Measurements from ENCODE around the gene MEGF6. TPM values are rescaled to one million over a fixed set of nuclear protein-coding genes. Genes with fewer than 3 reads are reported as not detected.

Gene MEGF6
- total and polyA plus RNA-seq, 2 donors (not counting 3 experiments of a cell fraction or from before 2014, with no cell fraction given), result 22.5 to 63.7 TPM

- DNase-seq (ENCODE audit: low read depth, low spot score) (no peak), FAIRE-seq (no peak)
- Histone ChIP-seq H3K36me3 (ENCODE audit: control insufficient read depth in 2 of 2, extremely low read depth in 1 of 2, insufficient read depth in 2 of 2, low read length in 2 of 2) (no peaks in the 10 kb centered on the region), H3K4me2 (ENCODE audit: insufficient read depth, low read length) (no peak overlapping the region), H3K27ac (ENCODE audit: insufficient read depth, low read depth, low read length) (no peak overlapping the region), H4K20me1 (replicated peaks; ENCODE audit: control insufficient read depth, extremely low read depth, insufficient read depth, low read length) (no peaks in the 10 kb centered on the region), H3K4me1 (ENCODE audit: control insufficient read depth, extremely low read depth, insufficient read depth, low read length) (peaks cover 7% of the 10 kb centered on the region), H3K79me2 (ENCODE audit: control insufficient read depth, insufficient read depth, low read length) (no peaks in the 10 kb centered on the region), H3K9ac (replicated peaks; ENCODE audit: extremely low read depth, insufficient read depth, low read length) (no peak overlapping the region), H3K9me1 (replicated peaks; ENCODE audit: control insufficient read depth, extremely low read depth, insufficient read depth, low read length) (no peaks in the 10 kb centered on the region), H3K4me3 (replicated peaks in 1 of 3; ENCODE audit: insufficient read depth in 1 of 3, low read depth in 1 of 3, low read length in 3 of 3) (no peak overlapping the region), H2AFZ (ENCODE audit: low read depth, low read length) (no peak overlapping the region), H3K9me3 (replicated peaks; ENCODE audit: control insufficient read depth, insufficient read depth, low read length) (no peaks in the 10 kb centered on the region), H3K27me3 (ENCODE audit: control insufficient read depth in 2 of 2, insufficient read depth in 2 of 2, low read length in 2 of 2) (no peaks in the 10 kb centered on the region)
- intact Hi-C loops (cut with micrococcal nuclease), result no loop called here
- dilution Hi-C loops (cut with MboI; ENCODE audit: extremely low pct_ligation_motif_present, low sequenced_read_pairs), result no loop called here
- CTCF ChIA-PET, result interaction anchor here (0.9 to 1.7 kb wide), 3 partner anchors 10 to 82 kb away, joined by 3 to 7 read pairs (median 5); no protein-coding TSS in a partner anchor
- BruUV-seq (replicated peaks), result no TSS peak
- POLR2A ChIA-PET, result no interaction called here
- no peak for TF ChIP-seq GATA2 (IDR thresholded peaks at IDR 0.05; ENCODE audit: insufficient read depth, insufficient read length, low read depth, low read length)
- TF ChIP-seq EZH2 (IDR thresholded peaks at IDR 0.05; ENCODE audit: borderline replicate concordance, low read depth, low read length, severe bottlenecking), result no peak
- no peak for TF ChIP-seq MYC (IDR thresholded peaks at IDR 0.05; ENCODE audit: low read depth, low read length)
- no peak for TF ChIP-seq JUN (IDR thresholded peaks at IDR 0.05; ENCODE audit: borderline replicate concordance, insufficient read depth, insufficient read length, low read depth)
- TF ChIP-seq FOS (IDR thresholded peaks at IDR 0.05; ENCODE audit: borderline replicate concordance, insufficient read depth, low read length), result no peak
- TF ChIP-seq, protein P1, sequence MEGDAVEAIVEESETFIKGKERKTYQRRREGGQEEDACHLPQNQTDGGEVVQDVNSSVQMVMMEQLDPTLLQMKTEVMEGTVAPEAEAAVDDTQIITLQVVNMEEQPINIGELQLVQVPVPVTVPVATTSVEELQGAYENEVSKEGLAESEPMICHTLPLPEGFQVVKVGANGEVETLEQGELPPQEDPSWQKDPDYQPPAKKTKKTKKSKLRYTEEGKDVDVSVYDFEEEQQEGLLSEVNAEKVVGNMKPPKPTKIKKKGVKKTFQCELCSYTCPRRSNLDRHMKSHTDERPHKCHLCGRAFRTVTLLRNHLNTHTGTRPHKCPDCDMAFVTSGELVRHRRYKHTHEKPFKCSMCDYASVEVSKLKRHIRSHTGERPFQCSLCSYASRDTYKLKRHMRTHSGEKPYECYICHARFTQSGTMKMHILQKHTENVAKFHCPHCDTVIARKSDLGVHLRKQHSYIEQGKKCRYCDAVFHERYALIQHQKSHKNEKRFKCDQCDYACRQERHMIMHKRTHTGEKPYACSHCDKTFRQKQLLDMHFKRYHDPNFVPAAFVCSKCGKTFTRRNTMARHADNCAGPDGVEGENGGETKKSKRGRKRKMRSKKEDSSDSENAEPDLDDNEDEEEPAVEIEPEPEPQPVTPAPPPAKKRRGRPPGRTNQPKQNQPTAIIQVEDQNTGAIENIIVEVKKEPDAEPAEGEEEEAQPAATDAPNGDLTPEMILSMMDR (IDR thresholded peaks at IDR 0.05; ENCODE audit: extremely low read depth in 1 of 2, insufficient read depth in 1 of 2, low read depth in 1 of 2, low read length in 2 of 2), result no peak
- no peak for TF ChIP-seq POLR2AphosphoS5 (IDR thresholded peaks at IDR 0.05; ENCODE audit: insufficient read depth, low read depth, low read length)
- TF ChIP-seq, protein P2, sequence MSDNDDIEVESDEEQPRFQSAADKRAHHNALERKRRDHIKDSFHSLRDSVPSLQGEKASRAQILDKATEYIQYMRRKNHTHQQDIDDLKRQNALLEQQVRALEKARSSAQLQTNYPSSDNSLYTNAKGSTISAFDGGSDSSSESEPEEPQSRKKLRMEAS (IDR thresholded peaks at IDR 0.05; ENCODE audit: insufficient read depth, insufficient read length), result no peak
- TF ChIP-seq POLR2A (IDR thresholded peaks at IDR 0.05; ENCODE audit: low read depth, low read length), result no peak
Measured at GRCh38 chr1:3536420-3537195, 74.7 kb downstream of the MEGF6 start.

All from endothelial cell of umbilical vein (primary cell).